A673 (cell line): ENCODE results near the gene ERBB3. TPM values are rescaled to one million over a fixed set of nuclear protein-coding genes. Genes with fewer than 3 reads are reported as not detected.
"Not testable (repeated sequence)": the region's sequence is repeated elsewhere in the genome, so short reads cannot be mapped to it uniquely, and the experiment has no call there.

Experiments used
- BruUV-seq: library from RNA; stranded (reverse); fragments of 400-500 nt; replicated peaks from 2 replicates; lab custom pipeline; 2021; lab: Mats Ljungman, UMichigan
- CTCF ChIA-PET: fragments of 300-600 bp; sonication (Branson Sonifier 250); formaldehyde crosslinking; loops from one replicate; lab custom pipeline; 2022; ENCODE audit warnings: antibody characterized with exemption; lab: Charles Lee
- POLR2A ChIA-PET: fragments of 300-600 bp; sonication (Branson Sonifier 250); formaldehyde crosslinking; loops from one replicate; lab custom pipeline; 2022; ENCODE audit warnings: antibody characterized with exemption; ENCODE audit not compliant: low non-redundant PET; lab: Charles Lee
- DNase-seq: peaks from one replicate; pipeline ENCODE4 v3.0.0-alpha.2; 2015; ENCODE audit warnings: low spot score
- H3K27ac ChIP-seq: fragments of 200-600 bp; sonication (generic); 2 replicates; pipeline ENCODE4 v1.5.1; 2016; ENCODE audit warnings: mixed run types, low read depth, mild to moderate bottlenecking, mixed read lengths, antibody characterized with exemption, low read length; ENCODE audit not compliant: poor library complexity, severe bottlenecking
- H3K27me3 ChIP-seq: fragments of 200-600 bp; sonication (generic); replicated peaks from 2 replicates; pipeline ENCODE4 v1.6.1; 2017; ENCODE audit warnings: mixed run types, low read depth, mild to moderate bottlenecking, mixed read lengths, antibody characterized with exemption, low read length; ENCODE audit not compliant: insufficient read depth, poor library complexity
- H3K36me3 ChIP-seq: fragments of 200-600 bp; sonication (generic); 2 replicates; pipeline ENCODE4 v1.6.1; 2016; ENCODE audit warnings: mixed run types, mild to moderate bottlenecking, mixed read lengths, antibody characterized with exemption, low read length; ENCODE audit not compliant: insufficient read depth, poor library complexity, severe bottlenecking
- H3K4me1 ChIP-seq: fragments of 200-600 bp; sonication (generic); 2 replicates; pipeline ENCODE4 v1.6.1; 2017; ENCODE audit warnings: mixed run types, mild to moderate bottlenecking, mixed read lengths, antibody characterized with exemption, low read length; ENCODE audit not compliant: insufficient read depth, poor library complexity, severe bottlenecking
- H3K4me3 ChIP-seq: fragments of 200-600 bp; sonication (generic); 2 replicates; pipeline ENCODE4 v1.5.1; 2016; ENCODE audit warnings: low read depth, mixed run types, mild to moderate bottlenecking, mixed read lengths, low read length; ENCODE audit not compliant: poor library complexity, severe bottlenecking
- H3K9me3 ChIP-seq: fragments of 200-600 bp; sonication (generic); 2 replicates; pipeline ENCODE4 v1.6.1; 2016; ENCODE audit warnings: mixed run types, low read depth, mild to moderate bottlenecking, mixed read lengths, antibody characterized with exemption, low read length; ENCODE audit not compliant: poor library complexity, severe bottlenecking
- CTCF ChIP-seq: fragments of 300-800, 200-600 bp; sonication (generic); conservative IDR thresholded peaks from 2 replicates; pipeline ENCODE4 v1.5.1; 2017; ENCODE audit warnings: low read depth, mild to moderate bottlenecking, antibody characterized with exemption, low read length, moderate library complexity, mixed read lengths
- EZH2 ChIP-seq: fragments of 200-600 bp; sonication (generic); IDR thresholded peaks from 2 replicates; pipeline ENCODE4 v1.6.1; 2017; ENCODE audit warnings: borderline replicate concordance, low read depth, mild to moderate bottlenecking, mixed read lengths, antibody characterized with exemption, low read length; ENCODE audit not compliant: poor library complexity, severe bottlenecking
- intact Hi-C: fragments of 100-400 bp; cut with micrococcal nuclease; formaldehyde crosslinking; loops from one replicate; pipeline ENCODE4 v1.10.0; 2022; ENCODE audit not compliant: unreplicated experiment
- total RNA-seq: library from RNA; stranded (reverse); gene quantifications from 2 replicates; pipeline ENCODE4 v1.2.3, GENCODE V29; 2021

ERBB3 gene
- total RNA-seq, 1 experiment from 2014 or later, result 2.0 TPM

GRCh38 chr12:56074396-56074795 is 5.6 kb upstream of the ERBB3 start:
- Histone ChIP-seq H3K4me1 (no peaks in the 10 kb centered on the region), H3K4me3 (no peak overlapping the region), H3K27ac (no peak overlapping the region), H3K9me3 (no peaks in the 10 kb centered on the region), H3K27me3 (no peaks in the 10 kb centered on the region), H3K36me3 (no peaks in the 10 kb centered on the region)
- no TSS peak for BruUV-seq
- TF ChIP-seq EZH2, result no peak
- TF ChIP-seq CTCF, result no peak
- DNase-seq, result no peak
- intact Hi-C loops, result no loop called here
- CTCF ChIA-PET, result interaction anchor here (0.7 kb wide), 1 partner anchor 27 kb away, joined by 3 read pairs; no protein-coding TSS in a partner anchor
- POLR2A ChIA-PET, result no interaction called here

- BruUV-seq, H3K9me3 ChIP-seq, intact Hi-C loops, DNase-seq, H3K27ac ChIP-seq, H3K4me1 ChIP-seq, H3K27me3 ChIP-seq, POLR2A ChIA-PET, H3K4me3 ChIP-seq, H3K36me3 ChIP-seq: not testable (repeated sequence)
- CTCF ChIA-PET, result interaction anchor here (0.7 kb wide), 3 partner anchors 145 to 1230 kb away, joined by 3 to 4 read pairs (median 3); partner anchors contain the start of gene RBMS2
Measured at GRCh38 chr12:56077966-56078365, 2.0 kb upstream of the ERBB3 start.

GRCh38 chr12:56078427-56078826 is 1.5 kb upstream of the ERBB3 start:
- Histone ChIP-seq H3K4me3 (no peak overlapping the region), H3K36me3 (no peaks in the 10 kb centered on the region), H3K27ac (no peak overlapping the region), H3K9me3 (no peaks in the 10 kb centered on the region), H3K4me1 (no peaks in the 10 kb centered on the region), H3K27me3 (no peaks in the 10 kb centered on the region)
- TF ChIP-seq EZH2, result no peak
- no peak for TF ChIP-seq CTCF
- DNase-seq, result no peak
- intact Hi-C loops, result no loop called here
- ChIA-PET CTCF (interaction anchor here (0.5 to 0.7 kb wide), 5 partner anchors 39 to 1230 kb away, joined by 3 to 12 read pairs (median 3); partner anchors contain the start of genes RBMS2 and ZC3H10), POLR2A (no interaction called here)
- no TSS peak for BruUV-seq
